Head of caudate nucleus (tissue), 42 donors: Measurements from ENCODE around the gene SERPINH1.
"Not testable (repeated sequence)": the region's sequence is repeated elsewhere in the genome, so short reads cannot be mapped to it uniquely, and the experiment has no call there.

Experiments
- DNase-seq, 42 donors: peaks; one replicate each; pipeline versions ENCODE4 v3.0.0 to v3.0.0-alpha.2; 2020 to 2021; ENCODE audit warnings: mixed read lengths in 7 of 42
- intact Hi-C: fragments of 100-400 bp; cut with DNase I; formaldehyde crosslinking; loops from one replicate; pipeline ENCODE4 v1.15.0; 2022

SERPINH1 gene

GRCh38 chr11:75584659-75585292 is 22.7 kb downstream of the SERPINH1 start:
- intact Hi-C loops = loop anchor here (5.0 kb wide), 2 partner anchors 37 to 83 kb away; partner anchors contain the start of gene MAP6
- not testable (repeated sequence) for DNase-seq

- intact Hi-C loops = no loop called here
- no peak for DNase-seq
Measured at GRCh38 chr11:75585293-75585670, 23.2 kb downstream of the SERPINH1 start.

- no peak for DNase-seq
- intact Hi-C loops = no loop called here
Measured at GRCh38 chr11:75586395-75586794, 24.3 kb downstream of the SERPINH1 start.

- intact Hi-C loops = no loop called here
- DNase-seq = no peak
Measured at GRCh38 chr11:75588051-75588481, 26.0 kb downstream of the SERPINH1 start.

- no peak for DNase-seq
- intact Hi-C loops = no loop called here
Measured at GRCh38 chr11:75589051-75589450, 27.0 kb downstream of the SERPINH1 start.

- intact Hi-C loops = no loop called here
- no peak for DNase-seq
Measured at GRCh38 chr11:75589933-75590332, 27.9 kb downstream of the SERPINH1 start.

- intact Hi-C loops = no loop called here
- DNase-seq = no peak
Measured at GRCh38 chr11:75591371-75591770, 29.3 kb downstream of the SERPINH1 start.

- intact Hi-C loops = no loop called here
- DNase-seq = peak in 25 of 42 donors; percentile 21 to 80 (median 40)
Measured at GRCh38 chr11:75591966-75592365, 29.9 kb downstream of the SERPINH1 start.

GRCh38 chr11:75592715-75593114 is 30.7 kb downstream of the SERPINH1 start:
- DNase-seq = no peak
- intact Hi-C loops = no loop called here

- peak in 1 of 42 donors; percentile 45 for DNase-seq
- intact Hi-C loops = no loop called here
Measured at GRCh38 chr11:75593286-75593915, 31.3 kb downstream of the SERPINH1 start.

GRCh38 chr11:75594211-75594610 is 32.2 kb downstream of the SERPINH1 start:
- intact Hi-C loops = no loop called here
- DNase-seq = peak in 3 of 42 donors; percentile 13 to 38 (median 37)

- intact Hi-C loops = no loop called here
- DNase-seq = no peak
Measured at GRCh38 chr11:75595429-75595828, 33.4 kb downstream of the SERPINH1 start.

GRCh38 chr11:75596914-75597313 is 34.9 kb downstream of the SERPINH1 start:
- intact Hi-C loops = no loop called here
- DNase-seq = no peak

GRCh38 chr11:75597636-75598035 is 35.6 kb downstream of the SERPINH1 start:
- no peak for DNase-seq
- intact Hi-C loops = no loop called here

GRCh38 chr11:75598264-75598663 is 36.2 kb downstream of the SERPINH1 start:
- no peak for DNase-seq
- intact Hi-C loops = no loop called here

GRCh38 chr11:75598900-75599299 is 36.8 kb downstream of the SERPINH1 start:
- no peak for DNase-seq
- intact Hi-C loops = no loop called here

- intact Hi-C loops = no loop called here
Measured at GRCh38 chr11:75600356-75600755, 38.3 kb downstream of the SERPINH1 start.

GRCh38 chr11:75601494-75601893 is 39.4 kb downstream of the SERPINH1 start:
- DNase-seq = no peak
- intact Hi-C loops = no loop called here

More at GRCh38 chr11:75600356-75600755, 38.3 kb downstream of the SERPINH1 start:
- DNase-seq = no peak

GRCh38 chr11:75602951-75603350 is 40.9 kb downstream of the SERPINH1 start:
- no peak for DNase-seq
- intact Hi-C loops = no loop called here

- intact Hi-C loops = no loop called here
Measured at GRCh38 chr11:75603791-75604736, 42.0 kb downstream of the SERPINH1 start.

More at GRCh38 chr11:75603791-75604736, 42.0 kb downstream of the SERPINH1 start:
- peak in 1 of 42 donors; percentile 29 for DNase-seq
